PFSK-1 (cell line): ENCODE data around the gene PODN.

Experiments used
- FOXP2 ChIP-seq: optimal IDR thresholded peaks from 2 replicates; pipeline ENCODE3; 2011; ENCODE audit warnings: borderline replicate concordance, control low read depth, inconsistent platforms; ENCODE audit not compliant: insufficient read depth; ENCODE audit errors: extremely low read length, extremely low read depth
- POLR2AphosphoS5 ChIP-seq: IDR thresholded peaks from 2 replicates; pipeline ENCODE4 v1.6.1; 2012; ENCODE audit warnings: low read depth, mild to moderate bottlenecking, control low read depth, low read length, moderate library complexity
- REST ChIP-seq, 2 experiments: IDR thresholded peaks; 2 replicates each; pipeline versions ENCODE4 v1.6.1 to v1.8.0; 2011 to 2012; ENCODE audit warnings: low read depth in 2 of 2, low read length in 2 of 2, control low read depth in 1 of 2, inconsistent platforms in 1 of 2, mild to moderate bottlenecking in 1 of 2, moderate library complexity in 1 of 2; ENCODE audit not compliant: insufficient read depth in 1 of 2
- SIN3A ChIP-seq: IDR thresholded peaks from 2 replicates; pipeline ENCODE4 v1.6.1; 2012; ENCODE audit warnings: mild to moderate bottlenecking, low read length, moderate library complexity, borderline replicate concordance; ENCODE audit not compliant: insufficient read depth
- TAF1 ChIP-seq: IDR thresholded peaks from 2 replicates; pipeline ENCODE4 v1.6.1; 2012; ENCODE audit warnings: low read length, control low read depth, borderline replicate concordance; ENCODE audit not compliant: insufficient read depth

PODN gene

GRCh38 chr1:53131590-53131938 is 69.6 kb downstream of the PODN start:
- no peak for TF ChIP-seq POLR2AphosphoS5
- no peak for TF ChIP-seq SIN3A
- TF ChIP-seq REST (IDR thresholded peaks at IDR 0.05; ENCODE audit: insufficient read depth in 1 of 2, low read depth in 2 of 2, low read length in 2 of 2): no peak
- no peak for TF ChIP-seq TAF1
- TF ChIP-seq FOXP2: no peak

GRCh38 chr1:53132176-53132575 is 70.2 kb downstream of the PODN start:
- no peak for TF ChIP-seq REST (IDR thresholded peaks at IDR 0.05; ENCODE audit: insufficient read depth in 1 of 2, low read depth in 2 of 2, low read length in 2 of 2)
- TF ChIP-seq SIN3A: no peak
- TF ChIP-seq TAF1: no peak
- no peak for TF ChIP-seq POLR2AphosphoS5
- no peak for TF ChIP-seq FOXP2

- TF ChIP-seq POLR2AphosphoS5: no peak
- TF ChIP-seq FOXP2: no peak
- TF ChIP-seq REST (IDR thresholded peaks at IDR 0.05; ENCODE audit: insufficient read depth in 1 of 2, low read depth in 2 of 2, low read length in 2 of 2): no peak
Observed at GRCh38 chr1:53133261-53134041, 71.4 kb downstream of the PODN start.

GRCh38 chr1:53134042-53134485 is 72.1 kb downstream of the PODN start:
- TF ChIP-seq FOXP2: no peak
- no peak for TF ChIP-seq REST (IDR thresholded peaks at IDR 0.05; ENCODE audit: insufficient read depth in 1 of 2, low read depth in 2 of 2, low read length in 2 of 2)
- no peak for TF ChIP-seq SIN3A
- TF ChIP-seq TAF1: no peak
- no peak for TF ChIP-seq POLR2AphosphoS5
